NCI-H2171 (cell line): Measurements from ENCODE around the gene NCOA1.
A peak's percentile ranks its signal among the peaks of the same experiment; 100 is the strongest.
"Not testable (repeated sequence)": the region's sequence is repeated elsewhere in the genome, so short reads cannot be mapped to it uniquely, and the experiment has no call there.

ENCODE experiments used
- DNase-seq: peaks from one replicate; lab custom pipeline; 2025; lab: John Stamatoyannopoulos, UW

Gene NCOA1

GRCh38 chr2:24477229-24477628 is 13.8 kb upstream of the NCOA1 start:
- DNase-seq = no peak

- DNase-seq = no peak
These were observed 12.8 kb upstream of the NCOA1 start for GRCh38 chr2:24478243-24478642.

- no peak for DNase-seq
These were observed 10.8 kb upstream of the NCOA1 start for GRCh38 chr2:24480245-24480644.

GRCh38 chr2:24482251-24482971 is 8.6 kb upstream of the NCOA1 start:
- no peak for DNase-seq

- DNase-seq = no peak
These were observed 8.1 kb upstream of the NCOA1 start for GRCh38 chr2:24482972-24483300.

GRCh38 chr2:24484677-24485076 is 6.4 kb upstream of the NCOA1 start:
- DNase-seq = not testable (repeated sequence)

- DNase-seq = no peak
These were observed 5.9 kb upstream of the NCOA1 start for GRCh38 chr2:24485197-24485596.

GRCh38 chr2:24486636-24487205 is 4.3 kb upstream of the NCOA1 start:
- DNase-seq = no peak

- no peak for DNase-seq
These were observed 1.4 kb upstream of the NCOA1 start for GRCh38 chr2:24489465-24490180.

GRCh38 chr2:24490181-24490689 is 819 bp upstream of the NCOA1 start:
- DNase-seq = no peak

GRCh38 chr2:24491542-24492420 is 727 bp downstream of the NCOA1 start:
- peak; percentile 82 for DNase-seq

GRCh38 chr2:24492421-24493279 is 1.6 kb downstream of the NCOA1 start:
- DNase-seq = no peak

- no peak for DNase-seq
These were observed 2.7 kb downstream of the NCOA1 start for GRCh38 chr2:24493713-24494112.

GRCh38 chr2:24494410-24494809 is 3.4 kb downstream of the NCOA1 start:
- no peak for DNase-seq

GRCh38 chr2:24495451-24495850 is 4.4 kb downstream of the NCOA1 start:
- no peak for DNase-seq

GRCh38 chr2:24496959-24497358 is 5.9 kb downstream of the NCOA1 start:
- DNase-seq = no peak

- DNase-seq = no peak
These were observed 6.6 kb downstream of the NCOA1 start for GRCh38 chr2:24497685-24498084.

GRCh38 chr2:24498121-24498520 is 7.1 kb downstream of the NCOA1 start:
- no peak for DNase-seq

GRCh38 chr2:24501813-24502212 is 10.8 kb downstream of the NCOA1 start:
- no peak for DNase-seq

- DNase-seq = no peak
These were observed 14.7 kb downstream of the NCOA1 start for GRCh38 chr2:24505534-24506275.

- no peak for DNase-seq
These were observed 16.5 kb downstream of the NCOA1 start for GRCh38 chr2:24507549-24507948.
